Measurements from ENCODE around the gene MAD1L1. TPM values are rescaled to one million over a fixed set of nuclear protein-coding genes. Genes with fewer than 3 reads are reported as not detected.

MAD1L1 gene
- total RNA-seq, 2 donors from 2014 or later = 59.1 to 61.4 TPM

- no peak overlapping the region for H3K4me3 Mint-ChIP-seq
- WGBS, 2 experiments (ENCODE audit: insufficient coverage in 1 of 2, insufficient read length in 1 of 2) = 82 to 96% methylated on average over 2 to 10 of the region's 10 CpGs
- peaks cover 7% of the 10 kb centered on the region for H3K4me1 Mint-ChIP-seq
Observed at GRCh38 chr7:1887251-1887650, 345.5 kb downstream of the MAD1L1 start.

GRCh38 chr7:1886361-1887064 is 346.2 kb downstream of the MAD1L1 start:
- H3K9me3 ChIP-seq (ENCODE audit: control insufficient read depth, low read length) = peaks cover 7% of the 10 kb centered on the region
- DNase-seq = no peak
- H3K4me3 Mint-ChIP-seq = no peak overlapping the region
- no peaks in the 10 kb centered on the region for H3K27me3 Mint-ChIP-seq (ENCODE audit: insufficient read depth)
- no peak overlapping the region for H3K27ac Mint-ChIP-seq
- no peak overlapping the region for H3K9ac ChIP-seq (ENCODE audit: extremely low read depth, low read length, poor library complexity, severe bottlenecking)
- 94 to 98% methylated on average over 17 to 19 of the region's 19 CpGs for WGBS, 2 experiments (ENCODE audit: insufficient coverage in 1 of 2, insufficient read length in 1 of 2)
- H3K4me1 ChIP-seq (ENCODE audit: control insufficient read depth, insufficient read depth, low read length) = peaks cover 10% of the 10 kb centered on the region
- no peak overlapping the region for H3K4me3 ChIP-seq (ENCODE audit: low read length)
- peaks cover 3% of the 10 kb centered on the region for H3K9me3 Mint-ChIP-seq
- peaks cover 18% of the 10 kb centered on the region for H3K36me3 ChIP-seq (ENCODE audit: control insufficient read depth, insufficient read depth, low read length)
- TF ChIP-seq CTCF (conservative IDR thresholded peaks at IDR 0.05) = no peak
- no peaks in the 10 kb centered on the region for H3K27me3 ChIP-seq (ENCODE audit: control insufficient read depth, insufficient read depth, low read length, poor library complexity, severe bottlenecking)
- H3K27ac ChIP-seq (ENCODE audit: low read depth, low read length) = no peak overlapping the region
- H3K4me1 Mint-ChIP-seq = peaks cover 7% of the 10 kb centered on the region
- peaks cover 25% of the 10 kb centered on the region for H3K36me3 Mint-ChIP-seq (ENCODE audit: low read depth)

More at GRCh38 chr7:1887251-1887650, 345.5 kb downstream of the MAD1L1 start:
- H3K9me3 Mint-ChIP-seq = peaks cover 3% of the 10 kb centered on the region
- Histone ChIP-seq H3K4me1 (ENCODE audit: control insufficient read depth, insufficient read depth, low read length) (peaks cover 10% of the 10 kb centered on the region), H3K36me3 (ENCODE audit: control insufficient read depth, insufficient read depth, low read length) (peaks cover 18% of the 10 kb centered on the region), H3K4me3 (ENCODE audit: low read length) (no peak overlapping the region), H3K9me3 (ENCODE audit: control insufficient read depth, low read length) (peaks cover 7% of the 10 kb centered on the region), H3K27ac (ENCODE audit: low read depth, low read length) (no peak overlapping the region), H3K9ac (ENCODE audit: extremely low read depth, low read length, poor library complexity, severe bottlenecking) (no peak overlapping the region), H3K27me3 (ENCODE audit: control insufficient read depth, insufficient read depth, low read length, poor library complexity, severe bottlenecking) (no peaks in the 10 kb centered on the region)
- no peak for TF ChIP-seq CTCF (conservative IDR thresholded peaks at IDR 0.05)
- no peak for DNase-seq
- peaks cover 25% of the 10 kb centered on the region for H3K36me3 Mint-ChIP-seq (ENCODE audit: low read depth)
- no peak overlapping the region for H3K27ac Mint-ChIP-seq
- H3K27me3 Mint-ChIP-seq (ENCODE audit: insufficient read depth) = no peaks in the 10 kb centered on the region

- H3K27ac ChIP-seq (ENCODE audit: low read depth, low read length) = no peak overlapping the region
- H3K36me3 ChIP-seq (ENCODE audit: control insufficient read depth, insufficient read depth, low read length) = peaks cover 18% of the 10 kb centered on the region
- no peak for TF ChIP-seq CTCF (conservative IDR thresholded peaks at IDR 0.05)
- H3K27ac Mint-ChIP-seq = no peak overlapping the region
- peaks cover 3% of the 10 kb centered on the region for H3K9me3 Mint-ChIP-seq
- H3K4me1 ChIP-seq (ENCODE audit: control insufficient read depth, insufficient read depth, low read length) = peaks cover 10% of the 10 kb centered on the region
- no peak overlapping the region for H3K4me3 Mint-ChIP-seq
- H3K4me1 Mint-ChIP-seq = peaks cover 7% of the 10 kb centered on the region
- no peak overlapping the region for H3K9ac ChIP-seq (ENCODE audit: extremely low read depth, low read length, poor library complexity, severe bottlenecking)
- H3K27me3 ChIP-seq (ENCODE audit: control insufficient read depth, insufficient read depth, low read length, poor library complexity, severe bottlenecking) = no peaks in the 10 kb centered on the region
- H3K27me3 Mint-ChIP-seq (ENCODE audit: insufficient read depth) = no peaks in the 10 kb centered on the region
- 89 to 92% methylated on average over 15 to 28 of the region's 28 CpGs for WGBS, 2 experiments (ENCODE audit: insufficient coverage in 1 of 2, insufficient read length in 1 of 2)
- H3K9me3 ChIP-seq (ENCODE audit: control insufficient read depth, low read length) = peaks cover 7% of the 10 kb centered on the region
- DNase-seq = no peak
- no peak overlapping the region for H3K4me3 ChIP-seq (ENCODE audit: low read length)
- peaks cover 25% of the 10 kb centered on the region for H3K36me3 Mint-ChIP-seq (ENCODE audit: low read depth)
Observed at GRCh38 chr7:1885465-1886226, 347.1 kb downstream of the MAD1L1 start.

Measured in endodermal cell (in vitro differentiated cells).